Measurements from ENCODE around the gene NPLOC4.
"Not testable (repeated sequence)": the region's sequence is repeated elsewhere in the genome, so short reads cannot be mapped to it uniquely, and the experiment has no call there.

NPLOC4 gene

GRCh38 chr17:81630274-81630673, 6.6 kb downstream of the NPLOC4 start:
- no peak for DNase-seq

- no peak for DNase-seq
These were observed 15.3 kb downstream of the NPLOC4 start for GRCh38 chr17:81621494-81622130.

- not testable (repeated sequence) for DNase-seq
These were observed 18.6 kb downstream of the NPLOC4 start for GRCh38 chr17:81618307-81618706.

- no peak for DNase-seq
These were observed 20.0 kb downstream of the NPLOC4 start for GRCh38 chr17:81616877-81617276.

- no peak for DNase-seq
These were observed 21.4 kb downstream of the NPLOC4 start for GRCh38 chr17:81615401-81615930.

- DNase-seq, result no peak
These were observed 24.5 kb downstream of the NPLOC4 start for GRCh38 chr17:81612172-81612970.

- DNase-seq, result no peak
These were observed 27.2 kb downstream of the NPLOC4 start for GRCh38 chr17:81609541-81610311.

GRCh38 chr17:81608605-81609004, 28.3 kb downstream of the NPLOC4 start:
- DNase-seq, result no peak

- DNase-seq, result no peak
These were observed 28.8 kb downstream of the NPLOC4 start for GRCh38 chr17:81608082-81608481.

- DNase-seq, result no peak
These were observed 29.5 kb downstream of the NPLOC4 start for GRCh38 chr17:81607431-81607830.

GRCh38 chr17:81603846-81604610, 32.9 kb downstream of the NPLOC4 start:
- no peak for DNase-seq

GRCh38 chr17:81601525-81602120, 35.3 kb downstream of the NPLOC4 start:
- peak; percentile 56 for DNase-seq

- no peak for DNase-seq
These were observed 37.0 kb downstream of the NPLOC4 start for GRCh38 chr17:81599719-81600486.

- no peak for DNase-seq
These were observed 43.6 kb downstream of the NPLOC4 start for GRCh38 chr17:81593105-81593871.

GRCh38 chr17:81591971-81592370, 44.9 kb downstream of the NPLOC4 start:
- DNase-seq, result no peak

- no peak for DNase-seq
These were observed 46.8 kb downstream of the NPLOC4 start for GRCh38 chr17:81590121-81590520.

- DNase-seq, result no peak
These were observed 47.3 kb downstream of the NPLOC4 start for GRCh38 chr17:81589612-81590011.

GRCh38 chr17:81586096-81586495, 50.8 kb downstream of the NPLOC4 start:
- DNase-seq, result no peak

GRCh38 chr17:81584771-81585170, 52.1 kb downstream of the NPLOC4 start:
- DNase-seq, result not testable (repeated sequence)

- no peak for DNase-seq
These were observed 53.1 kb downstream of the NPLOC4 start for GRCh38 chr17:81583589-81584342.
